ENCODE data around the gene SEMA7A. TPM values are rescaled to one million over a fixed set of nuclear protein-coding genes. Genes with fewer than 3 reads are reported as not detected.

The SEMA7A gene
- total RNA-seq, 6 experiments from 2014 or later: 115 to 196 (median 129) TPM

DNA sequence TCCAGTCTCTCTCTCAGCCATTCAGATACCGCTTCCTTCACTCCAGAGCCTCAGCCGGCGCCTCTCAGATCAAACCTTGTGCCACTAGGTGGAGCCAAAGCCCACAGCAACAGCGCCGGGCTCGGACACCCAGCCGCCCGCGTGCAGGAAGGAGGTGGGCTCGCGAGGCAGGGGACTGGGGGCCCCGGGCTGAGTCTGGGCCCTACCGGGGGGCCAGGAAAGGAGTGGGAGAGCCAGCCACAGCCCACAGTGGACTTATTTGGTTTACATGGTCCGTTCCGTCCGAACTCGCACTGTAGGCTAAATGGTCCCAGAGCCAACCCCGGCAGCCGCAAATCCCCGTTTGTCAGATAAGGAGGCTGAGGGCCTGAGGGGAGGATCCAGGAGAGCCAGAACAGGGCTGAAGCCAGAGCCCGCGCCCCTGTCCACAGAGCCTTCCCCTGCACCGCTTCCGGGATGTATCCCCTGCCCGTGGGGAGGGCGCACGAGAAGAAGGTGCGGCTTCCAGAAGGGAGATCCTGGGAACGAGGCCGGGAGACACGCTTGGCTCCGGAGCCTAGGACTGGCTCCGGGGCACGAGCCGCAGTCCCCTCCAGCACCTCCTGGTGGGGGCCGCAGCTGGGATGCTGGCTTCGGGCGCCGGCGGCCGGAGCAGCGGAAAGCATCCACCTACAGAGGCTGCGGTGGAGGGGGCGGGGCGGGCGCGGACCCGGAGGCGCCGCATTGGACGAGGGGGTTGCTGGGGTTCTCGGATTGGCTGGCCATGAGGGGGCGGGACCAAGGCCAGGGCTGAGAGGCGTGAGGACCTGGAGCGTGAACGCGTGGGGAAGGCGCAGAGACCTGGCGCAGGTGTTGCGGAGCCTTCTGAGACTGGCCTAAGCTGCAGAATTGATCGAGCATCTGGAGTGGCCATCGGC is 59.8 kb downstream of the SEMA7A start:
- Mint-ChIP-seq H3K9me3 (no peaks in the 10 kb centered on the region), H3K4me3 (peak overlapping the region; percentile 84), H3K27me3 (ENCODE audit: insufficient read depth) (peaks cover 19% of the 10 kb centered on the region), H3K36me3 (ENCODE audit: low read depth) (no peaks in the 10 kb centered on the region), H3K4me1 (ENCODE audit: low read depth) (peaks cover 26% of the 10 kb centered on the region), H3K27ac (no peak overlapping the region)
- DNase-seq: peak; percentile 78
- TF ChIP-seq, protein P1, sequence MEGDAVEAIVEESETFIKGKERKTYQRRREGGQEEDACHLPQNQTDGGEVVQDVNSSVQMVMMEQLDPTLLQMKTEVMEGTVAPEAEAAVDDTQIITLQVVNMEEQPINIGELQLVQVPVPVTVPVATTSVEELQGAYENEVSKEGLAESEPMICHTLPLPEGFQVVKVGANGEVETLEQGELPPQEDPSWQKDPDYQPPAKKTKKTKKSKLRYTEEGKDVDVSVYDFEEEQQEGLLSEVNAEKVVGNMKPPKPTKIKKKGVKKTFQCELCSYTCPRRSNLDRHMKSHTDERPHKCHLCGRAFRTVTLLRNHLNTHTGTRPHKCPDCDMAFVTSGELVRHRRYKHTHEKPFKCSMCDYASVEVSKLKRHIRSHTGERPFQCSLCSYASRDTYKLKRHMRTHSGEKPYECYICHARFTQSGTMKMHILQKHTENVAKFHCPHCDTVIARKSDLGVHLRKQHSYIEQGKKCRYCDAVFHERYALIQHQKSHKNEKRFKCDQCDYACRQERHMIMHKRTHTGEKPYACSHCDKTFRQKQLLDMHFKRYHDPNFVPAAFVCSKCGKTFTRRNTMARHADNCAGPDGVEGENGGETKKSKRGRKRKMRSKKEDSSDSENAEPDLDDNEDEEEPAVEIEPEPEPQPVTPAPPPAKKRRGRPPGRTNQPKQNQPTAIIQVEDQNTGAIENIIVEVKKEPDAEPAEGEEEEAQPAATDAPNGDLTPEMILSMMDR (IDR thresholded peaks at IDR 0.05): peak; percentile 94

DNA sequence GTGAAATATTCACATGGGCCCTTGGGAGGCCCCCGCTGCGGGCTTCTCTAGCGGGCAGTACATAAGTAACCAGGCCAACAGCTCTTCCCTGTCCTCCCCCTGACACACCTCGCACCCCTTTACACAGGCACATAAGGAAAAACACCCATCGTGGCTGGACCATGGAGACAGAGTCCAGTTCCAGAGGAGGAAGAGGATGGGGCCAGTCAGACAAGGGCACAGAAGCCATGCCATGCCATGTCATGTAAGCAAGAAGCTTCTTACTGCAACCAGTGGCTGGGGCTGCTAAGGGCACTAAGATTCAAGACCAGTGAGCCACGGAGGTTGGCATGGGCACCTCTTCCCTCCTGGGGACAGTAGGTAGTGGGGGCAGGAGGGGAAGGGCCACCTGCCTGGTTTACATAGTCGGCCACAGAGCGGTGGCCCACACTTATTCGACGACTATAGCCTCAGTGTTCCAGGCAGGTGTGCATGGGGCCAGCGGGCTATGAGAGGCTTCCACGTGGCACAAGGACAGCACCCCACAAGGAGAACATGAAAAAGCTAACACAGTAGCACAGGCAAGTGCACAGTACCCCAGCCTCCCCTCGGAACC is 60.6 kb downstream of the SEMA7A start:
- H3K27me3 Mint-ChIP-seq (ENCODE audit: insufficient read depth): peaks cover 19% of the 10 kb centered on the region
- H3K4me1 Mint-ChIP-seq (ENCODE audit: low read depth): peaks cover 22% of the 10 kb centered on the region
- H3K27ac Mint-ChIP-seq: no peak overlapping the region
- TF ChIP-seq, protein P1 (IDR thresholded peaks at IDR 0.05): no peak
- no peaks in the 10 kb centered on the region for H3K9me3 Mint-ChIP-seq
- no peaks in the 10 kb centered on the region for H3K36me3 Mint-ChIP-seq (ENCODE audit: low read depth)
- DNase-seq: no peak
- H3K4me3 Mint-ChIP-seq: peak overlapping the region; percentile 84; the same call in 1 of the 2 replicates

DNA sequence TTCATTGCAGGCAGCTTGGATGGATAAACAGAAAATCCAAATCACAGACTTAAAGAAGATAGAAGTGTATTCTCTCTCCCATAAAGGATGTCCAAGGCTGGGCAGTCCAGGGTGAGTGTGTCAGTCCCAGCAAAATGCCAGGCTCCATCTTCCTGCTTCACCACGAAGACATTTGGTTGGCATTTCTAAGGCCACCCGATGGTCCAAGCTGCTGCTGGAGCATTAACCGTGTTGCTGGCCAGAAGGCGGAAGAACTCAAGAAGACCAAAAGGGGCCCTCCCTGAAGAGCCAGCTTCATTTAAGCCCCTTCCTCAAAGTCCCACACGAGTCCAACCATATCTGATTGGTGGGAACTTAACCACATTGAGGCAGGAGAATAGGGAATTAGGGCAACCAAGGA is 63.3 kb downstream of the SEMA7A start:
- Mint-ChIP-seq H3K27ac (no peak overlapping the region), H3K9me3 (no peaks in the 10 kb centered on the region), H3K36me3 (ENCODE audit: low read depth) (no peaks in the 10 kb centered on the region), H3K4me1 (ENCODE audit: low read depth) (peaks cover 23% of the 10 kb centered on the region), H3K27me3 (ENCODE audit: insufficient read depth) (peaks cover 24% of the 10 kb centered on the region), H3K4me3 (no peak overlapping the region)
- no peak for DNase-seq
- TF ChIP-seq, protein P1 (IDR thresholded peaks at IDR 0.05): no peak

DNA sequence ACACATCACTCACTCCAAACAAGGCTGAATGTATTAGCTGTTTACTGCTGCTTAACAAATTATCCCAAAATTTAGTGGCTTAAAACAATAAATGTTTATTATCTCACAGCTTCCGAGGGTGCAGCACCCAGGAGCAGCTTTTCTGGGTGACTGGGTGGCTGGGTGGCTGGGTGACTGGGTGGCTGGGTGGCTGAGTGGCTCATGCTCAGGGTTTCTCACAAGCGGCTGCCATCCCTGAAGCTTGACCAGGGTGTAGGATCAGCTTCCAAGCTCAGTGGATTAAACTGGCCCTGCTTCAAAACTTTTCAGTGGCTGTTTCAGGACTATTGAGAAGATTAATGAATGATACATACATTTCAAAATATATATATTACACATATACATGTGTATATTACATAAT is 64.0 kb downstream of the SEMA7A start:
- Mint-ChIP-seq H3K9me3 (no peaks in the 10 kb centered on the region), H3K36me3 (ENCODE audit: low read depth) (no peaks in the 10 kb centered on the region), H3K4me3 (no peak overlapping the region), H3K4me1 (ENCODE audit: low read depth) (peaks cover 24% of the 10 kb centered on the region), H3K27ac (no peak overlapping the region), H3K27me3 (ENCODE audit: insufficient read depth) (peaks cover 24% of the 10 kb centered on the region)
- TF ChIP-seq, protein P1 (IDR thresholded peaks at IDR 0.05): no peak
- DNase-seq: no peak

DNA sequence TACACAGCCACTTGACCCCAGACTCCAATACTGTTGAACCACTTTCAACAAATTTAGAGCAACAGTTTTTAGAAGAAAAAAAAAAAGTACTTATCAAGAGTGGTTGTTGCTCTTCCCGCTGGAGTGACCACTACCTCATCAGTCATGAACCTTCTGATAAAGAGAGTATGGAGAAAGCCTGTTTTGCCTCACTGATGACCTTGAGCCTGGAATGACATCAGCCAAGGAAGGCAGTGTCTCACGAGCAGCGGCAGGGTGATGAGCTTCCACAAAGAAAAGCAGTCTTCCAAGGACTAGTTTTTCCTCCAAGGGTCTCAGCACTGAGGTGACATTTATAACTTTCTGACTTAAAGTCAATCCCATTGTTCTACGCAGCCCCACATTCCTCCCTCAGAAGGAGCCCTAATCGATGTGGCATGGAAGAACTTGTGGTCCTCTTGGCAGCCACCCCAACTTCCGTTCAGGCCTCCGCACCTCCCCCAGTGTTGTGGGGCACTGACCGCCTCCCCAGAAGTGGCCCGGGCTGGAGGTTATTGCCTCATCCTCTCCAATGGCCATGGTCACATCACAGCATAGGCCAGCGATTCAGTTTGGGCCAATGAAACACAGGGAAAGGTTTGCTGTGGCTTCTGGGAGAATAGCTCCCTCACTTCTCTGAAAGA is 64.5 kb downstream of the SEMA7A start:
- Mint-ChIP-seq H3K27me3 (ENCODE audit: insufficient read depth) (peaks cover 24% of the 10 kb centered on the region), H3K27ac (no peak overlapping the region), H3K9me3 (no peaks in the 10 kb centered on the region), H3K4me3 (no peak overlapping the region), H3K36me3 (ENCODE audit: low read depth) (no peaks in the 10 kb centered on the region), H3K4me1 (ENCODE audit: low read depth) (peaks cover 22% of the 10 kb centered on the region)
- TF ChIP-seq, protein P1 (IDR thresholded peaks at IDR 0.05): no peak
- no peak for DNase-seq

All from HFFc6 (cell line).